Stimulated activated CD4-positive, alpha-beta T cell treated with anti-CD3 and anti-CD28 coated beads, TNF-alpha, amount 100 ng/mL, for 48 hours (primary cell): ENCODE results near the gene GPD1.
"Not testable (repeated sequence)": the region's sequence is repeated elsewhere in the genome, so short reads cannot be mapped to it uniquely, and the experiment has no call there.

Experiments used
- DNase-seq, 3 donors: peaks; one replicate each; pipeline ENCODE4 v3.0.0-alpha.2; 2020; ENCODE audit warnings: low read depth in 3 of 3

GPD1 gene

GRCh38 chr12:50073712-50074111 lies 30.1 kb upstream of the GPD1 start:
- DNase-seq, result no peak

- DNase-seq, result peak; percentile 63 to 76 (median 68)
Measured at GRCh38 chr12:50074936-50075807, 28.6 kb upstream of the GPD1 start.

- no peak for DNase-seq
Measured at GRCh38 chr12:50075808-50076170, 28.0 kb upstream of the GPD1 start.

- DNase-seq, result no peak
Measured at GRCh38 chr12:50077099-50077498, 26.7 kb upstream of the GPD1 start.

GRCh38 chr12:50078281-50078680 lies 25.5 kb upstream of the GPD1 start:
- DNase-seq, result no peak

GRCh38 chr12:50079771-50080170 lies 24.0 kb upstream of the GPD1 start:
- DNase-seq, result no peak

- DNase-seq, result no peak
Measured at GRCh38 chr12:50081096-50081808, 22.6 kb upstream of the GPD1 start.

GRCh38 chr12:50082644-50083043 lies 21.2 kb upstream of the GPD1 start:
- DNase-seq, result no peak

- no peak for DNase-seq
Measured at GRCh38 chr12:50083301-50083700, 20.5 kb upstream of the GPD1 start.

GRCh38 chr12:50084409-50084774 lies 19.4 kb upstream of the GPD1 start:
- not testable (repeated sequence) for DNase-seq

- peak; percentile 71 to 75 (median 73) for DNase-seq
Measured at GRCh38 chr12:50084775-50085614, 18.8 kb upstream of the GPD1 start, which contains the start of gene SMARCD1. Gene SMARCD1 (plus strand): TSS chr12:50085342. CDS start chr12:50085370, 28 bp downstream.

- DNase-seq, result no peak
Measured at GRCh38 chr12:50085615-50086072, 18.2 kb upstream of the GPD1 start.

- DNase-seq, result no peak
Measured at GRCh38 chr12:50086148-50086547, 17.7 kb upstream of the GPD1 start.

- DNase-seq, result no peak
Measured at GRCh38 chr12:50087151-50087550, 16.7 kb upstream of the GPD1 start.

GRCh38 chr12:50087995-50088394 lies 15.8 kb upstream of the GPD1 start:
- no peak for DNase-seq

GRCh38 chr12:50088577-50089335 lies 15.1 kb upstream of the GPD1 start:
- DNase-seq, result peak in 1 of 3 donors; percentile 30

- no peak for DNase-seq
Measured at GRCh38 chr12:50089730-50090129, 14.1 kb upstream of the GPD1 start.

GRCh38 chr12:50090391-50090790 lies 13.4 kb upstream of the GPD1 start:
- DNase-seq, result no peak

- no peak for DNase-seq
Measured at GRCh38 chr12:50097952-50098351, 5.9 kb upstream of the GPD1 start.

- no peak for DNase-seq
Measured at GRCh38 chr12:50099302-50100008, 4.4 kb upstream of the GPD1 start.

- no peak for DNase-seq
Measured at GRCh38 chr12:50100561-50100960, 3.2 kb upstream of the GPD1 start.
